Suppressor macrophage treated with lipopolysaccharide for 1 hour (primary cell): ENCODE data around the gene F11R.
"Not testable (repeated sequence)": the region's sequence is repeated elsewhere in the genome, so short reads cannot be mapped to it uniquely, and the experiment has no call there.

Source experiments
- DNase-seq, 3 donors: peaks; one replicate each; pipeline ENCODE4 v3.0.0-alpha.2; 2020 to 2022

The F11R gene

GRCh38 chr1:160961419-160961818 is 59.5 kb downstream of the F11R start:
- no peak for DNase-seq

DNA sequence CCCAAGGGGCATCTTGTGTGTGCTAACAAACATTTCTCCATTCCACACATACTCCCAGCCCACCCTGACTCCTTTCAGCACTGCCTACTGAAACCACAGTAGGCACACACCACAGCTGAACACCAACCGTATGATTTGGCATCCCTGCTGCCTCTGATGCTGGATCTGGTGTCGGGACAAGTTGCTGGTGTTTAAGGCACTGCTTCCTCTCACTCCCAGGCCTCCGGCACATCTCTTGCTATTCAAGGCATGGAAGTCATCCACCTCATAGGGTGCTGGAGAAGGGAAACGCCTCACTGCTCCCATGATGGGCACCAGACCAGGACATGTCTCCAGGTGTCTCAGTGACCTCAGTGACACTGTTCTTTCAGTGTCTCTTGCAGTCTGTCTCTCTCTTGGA is 64.0 kb downstream of the F11R start:
- no peak for DNase-seq

DNA sequence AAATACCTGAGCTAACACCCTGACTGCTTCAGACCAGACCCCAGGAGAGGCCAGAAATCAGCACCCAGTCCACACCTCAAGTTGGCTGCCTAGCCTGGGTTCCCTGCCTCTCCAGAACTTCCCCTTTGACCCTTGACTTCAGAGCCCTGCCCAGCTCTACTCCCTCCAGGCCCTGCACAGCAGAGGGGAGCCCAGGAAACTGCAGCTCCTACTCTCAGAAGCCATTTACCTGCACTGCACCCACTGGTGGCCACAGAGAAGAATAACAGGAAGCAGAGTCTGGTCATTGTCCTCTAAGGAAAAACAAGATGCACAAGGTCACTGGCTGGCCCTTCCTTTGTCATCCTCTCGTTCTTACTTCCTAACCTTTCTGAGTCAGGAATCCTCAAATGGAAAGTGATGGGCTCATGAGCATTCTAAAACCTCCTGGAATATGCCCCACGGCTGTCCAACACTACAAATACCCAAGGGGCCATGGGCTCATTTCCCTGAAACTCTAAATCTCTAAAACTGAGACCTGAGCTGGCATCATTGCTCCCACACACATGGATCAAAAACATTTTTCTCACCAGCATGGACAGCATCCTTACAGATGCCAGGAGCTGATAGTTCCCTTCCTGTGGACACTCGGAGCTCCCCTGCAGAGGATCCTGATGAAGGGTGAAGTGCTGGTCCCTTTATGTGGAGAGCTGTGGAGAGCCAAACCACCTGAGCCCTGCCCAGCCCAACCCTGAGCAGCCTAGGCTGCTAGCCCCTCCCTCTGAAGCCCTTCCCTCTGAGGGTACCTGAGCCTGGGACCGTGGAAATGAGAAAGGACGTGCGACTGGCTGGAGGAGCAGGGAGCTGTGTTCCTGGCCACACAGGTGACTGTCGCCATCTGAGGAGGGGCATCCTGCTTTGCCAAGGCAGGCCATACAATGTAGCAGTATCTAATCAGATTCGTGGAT is 66.5 kb downstream of the F11R start, which contains the start of gene ITLN2:
TSS of gene ITLN2 (minus strand) at position 652 of the 947 bp plus-strand sequence. CDS start at position 584, 68 bp downstream.
- peak; percentile 68 to 71 (median 68) for DNase-seq

DNA sequence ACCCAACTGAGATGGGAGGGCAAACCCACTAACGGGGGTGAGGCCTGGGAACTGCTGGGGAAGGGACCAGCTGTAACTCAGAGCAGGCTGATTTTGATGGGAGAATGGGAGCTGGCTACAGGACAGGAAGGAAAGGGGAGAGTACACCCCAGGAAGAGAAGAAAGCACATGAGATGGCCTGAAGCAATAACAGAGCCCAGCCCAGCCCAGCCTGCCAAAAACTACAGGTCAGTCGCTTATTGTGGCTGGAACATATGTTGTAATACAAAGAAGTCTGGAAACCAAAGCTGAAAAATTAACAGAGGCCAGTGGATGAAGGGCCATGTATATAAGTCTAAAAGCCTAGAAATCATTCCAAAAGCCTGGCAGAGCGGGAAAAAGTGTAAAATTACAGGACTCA is 67.9 kb downstream of the F11R start:
- no peak for DNase-seq

DNA sequence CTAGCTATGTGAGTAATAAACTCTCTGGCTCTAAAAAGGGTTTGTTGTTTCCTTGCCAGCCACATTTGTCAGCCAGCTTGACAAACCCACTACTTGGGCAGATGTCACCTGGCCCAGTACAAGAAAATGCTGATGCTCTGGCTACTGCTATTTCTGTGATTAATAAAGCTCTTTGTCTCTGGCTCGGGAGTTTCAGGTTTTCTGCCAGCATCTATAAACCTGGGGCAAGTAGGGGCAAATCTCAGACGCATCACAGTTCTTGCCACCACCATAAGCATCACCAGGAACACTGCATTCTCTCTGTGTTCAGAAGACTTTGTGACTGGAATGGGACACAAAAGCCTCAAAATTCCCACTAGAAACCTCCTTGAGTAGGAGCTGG is 68.8 kb downstream of the F11R start:
- no peak for DNase-seq

DNA sequence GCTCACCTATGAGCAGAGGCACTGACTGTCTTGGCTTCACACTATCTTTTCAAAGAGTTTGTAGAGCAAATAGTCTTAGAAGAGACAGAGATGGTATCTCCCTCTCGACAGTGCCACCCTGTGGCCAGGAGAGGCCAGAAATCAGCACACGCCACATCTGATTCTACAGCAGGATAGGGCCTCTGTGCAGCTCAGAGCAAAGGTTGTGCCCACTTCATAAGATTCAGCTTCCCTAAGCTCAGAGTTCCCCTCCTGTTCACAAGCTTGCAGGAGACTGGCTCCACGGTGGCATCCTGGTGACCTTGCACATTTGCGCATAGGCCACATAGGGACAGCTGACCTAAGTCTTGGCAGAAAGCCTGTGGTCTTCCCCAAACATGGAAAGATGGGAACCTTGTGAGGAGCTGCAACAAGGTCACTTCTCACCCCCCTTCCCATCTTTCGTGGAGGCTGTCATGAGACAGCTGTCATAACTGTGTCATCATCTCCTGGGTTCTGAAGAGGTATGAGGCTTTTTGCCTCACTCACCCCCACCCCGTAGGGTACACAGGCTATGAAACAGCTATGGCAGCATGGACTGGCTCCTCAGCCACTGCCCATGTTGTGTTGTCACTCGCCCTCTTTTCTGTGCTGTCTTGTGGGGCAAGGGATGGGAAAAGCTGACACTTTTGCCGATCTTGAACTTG is 69.4 kb downstream of the F11R start:
- peak; percentile 72 to 83 (median 81) for DNase-seq

- DNase-seq, result no peak
Measured at GRCh38 chr1:160950657-160951056, 70.3 kb downstream of the F11R start.

DNA sequence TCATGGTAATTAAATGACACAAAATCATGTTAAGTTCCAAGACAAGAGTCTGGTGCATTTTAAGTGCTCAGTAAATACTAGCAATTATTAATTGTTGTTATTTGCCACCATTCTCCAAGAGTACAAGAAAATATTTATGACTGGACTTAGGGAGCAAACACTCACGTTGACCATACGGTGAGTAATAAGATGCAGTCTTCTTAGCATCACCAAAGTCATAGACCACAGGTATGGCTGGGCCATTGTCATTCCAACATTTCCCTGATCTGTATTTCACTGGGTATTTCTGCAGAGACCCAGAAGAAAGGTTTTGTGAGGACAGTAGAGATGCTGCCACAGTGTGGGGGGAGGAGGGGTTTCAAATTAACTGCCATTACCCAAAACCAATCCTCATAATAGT is 71.1 kb downstream of the F11R start:
- DNase-seq, result no peak

- not testable (repeated sequence) for DNase-seq
Measured at GRCh38 chr1:160949216-160949880, 71.6 kb downstream of the F11R start.

DNA sequence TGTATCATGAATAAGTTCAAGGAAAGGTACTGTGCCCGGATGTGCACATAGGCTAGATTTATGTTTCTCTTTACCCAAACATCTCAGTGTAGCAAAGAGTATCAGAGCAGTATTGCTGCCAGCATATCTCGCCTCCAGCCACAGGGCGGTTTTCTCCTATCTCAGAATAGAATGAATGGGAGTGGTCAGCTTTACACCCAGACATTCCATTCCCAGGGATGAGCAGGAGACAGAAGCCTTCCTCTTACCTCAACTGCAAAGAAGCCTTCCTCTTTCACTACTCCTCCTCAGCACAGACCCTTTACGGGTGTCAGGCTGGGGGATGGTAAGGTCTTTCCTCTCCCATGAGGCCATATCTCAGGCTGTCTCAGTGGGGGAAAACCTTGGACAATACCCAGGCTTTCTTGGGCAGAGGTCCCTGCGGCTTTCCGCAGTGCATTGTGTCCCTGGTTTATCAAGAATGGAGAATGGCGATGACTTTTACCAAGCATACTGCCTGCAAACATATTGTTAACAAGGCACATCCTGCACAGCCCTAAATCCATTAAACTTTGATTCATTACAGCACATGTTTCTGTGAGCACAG is 73.7 kb downstream of the F11R start:
- not testable (repeated sequence) for DNase-seq

DNA sequence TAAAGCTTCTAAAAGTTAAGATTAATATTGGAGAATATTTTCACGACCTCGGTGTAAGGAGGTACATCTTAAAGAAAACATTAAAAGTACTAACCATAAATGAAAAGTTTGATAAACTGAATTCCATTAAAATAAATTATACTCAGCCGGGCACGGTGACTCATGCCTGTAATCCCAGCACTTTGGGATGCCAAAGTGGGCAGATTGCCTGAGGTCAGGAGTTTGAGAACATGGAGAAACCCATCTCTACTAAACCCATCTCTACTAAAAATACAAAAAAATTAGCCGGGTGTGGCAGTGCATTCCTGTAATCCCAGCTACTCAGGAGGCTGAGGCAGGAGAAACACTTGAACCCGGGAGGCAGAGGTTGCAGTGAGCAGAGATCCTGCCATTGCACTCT is 75.1 kb downstream of the F11R start:
- not testable (repeated sequence) for DNase-seq
